WERI-Rb-1 (cell line): ENCODE data around the gene ALCAM.
"Not testable (repeated sequence)": the region's sequence is repeated elsewhere in the genome, so short reads cannot be mapped to it uniquely, and the experiment has no call there.

Experiments
- DNase-seq: peaks from one replicate; pipeline ENCODE4 v3.0.0-alpha.2; 2020
- H3K27ac ChIP-seq: fragments of 250-450 bp; sonication (Bioruptor Pico); 2 replicates; pipeline ENCODE4 v1.5.1; 2020; ENCODE audit warnings: mild to moderate bottlenecking, moderate library complexity
- H3K27me3 ChIP-seq: fragments of 250-450 bp; sonication (Bioruptor Pico); 2 replicates; pipeline ENCODE4 v1.5.1; 2021; ENCODE audit warnings: mild to moderate bottlenecking, low read depth, moderate library complexity; ENCODE audit not compliant: insufficient read depth, severe bottlenecking
- H3K36me3 ChIP-seq: fragments of 250-450 bp; sonication (Bioruptor Pico); 2 replicates; pipeline ENCODE4 v1.5.1; 2020; ENCODE audit warnings: mild to moderate bottlenecking, moderate library complexity
- H3K4me3 ChIP-seq: 2 replicates; pipeline ENCODE4 v1.5.1; 2011; ENCODE audit warnings: low read depth, mild to moderate bottlenecking, control low read depth, low read length
- H3K9me3 ChIP-seq: fragments of 250-450 bp; sonication (Bioruptor Pico); 2 replicates; pipeline ENCODE4 v1.5.1; 2021; ENCODE audit warnings: mild to moderate bottlenecking, moderate library complexity; ENCODE audit not compliant: severe bottlenecking
- TF ChIP-seq, protein P1 (sequence below): IDR thresholded peaks from 2 replicates; pipeline ENCODE4 v1.5.1; 2011; ENCODE audit warnings: low read depth, mild to moderate bottlenecking, control low read depth, inconsistent platforms, low read length

ALCAM gene

DNA sequence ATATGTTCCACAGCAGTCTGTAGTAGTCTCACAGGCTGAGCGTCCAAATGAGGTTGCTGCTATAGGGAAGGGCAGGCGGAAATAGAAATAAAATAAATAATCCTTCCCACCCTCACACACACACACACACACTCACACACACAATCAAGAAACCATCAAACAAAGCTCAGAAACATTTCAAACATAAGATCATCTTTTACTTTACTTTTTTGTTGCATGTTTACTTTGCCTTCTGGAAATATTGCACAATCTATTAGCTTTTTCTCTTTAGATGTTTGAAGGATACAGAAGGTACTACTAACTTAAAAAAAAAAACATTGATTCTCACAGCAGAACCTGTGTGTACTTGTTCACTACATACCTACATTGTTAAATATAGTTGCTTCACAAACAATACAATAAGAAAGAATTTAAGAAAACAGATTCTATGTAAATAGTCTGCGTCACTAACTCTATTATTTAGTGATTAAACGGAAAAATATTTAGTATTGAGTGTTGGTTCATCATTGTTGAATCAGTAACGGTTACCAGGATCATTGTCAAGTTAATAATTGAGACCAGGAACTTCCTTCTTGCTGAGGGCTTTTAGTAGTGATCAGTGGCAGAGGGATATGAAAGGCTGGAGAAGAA lies 20.5 kb downstream of the ALCAM start:
- Histone ChIP-seq H3K27ac (no peak overlapping the region), H3K36me3 (no peaks in the 10 kb centered on the region), H3K27me3 (no peaks in the 10 kb centered on the region), H3K9me3 (no peaks in the 10 kb centered on the region), H3K4me3 (no peak overlapping the region)
- no peak for DNase-seq
- TF ChIP-seq, protein P1, sequence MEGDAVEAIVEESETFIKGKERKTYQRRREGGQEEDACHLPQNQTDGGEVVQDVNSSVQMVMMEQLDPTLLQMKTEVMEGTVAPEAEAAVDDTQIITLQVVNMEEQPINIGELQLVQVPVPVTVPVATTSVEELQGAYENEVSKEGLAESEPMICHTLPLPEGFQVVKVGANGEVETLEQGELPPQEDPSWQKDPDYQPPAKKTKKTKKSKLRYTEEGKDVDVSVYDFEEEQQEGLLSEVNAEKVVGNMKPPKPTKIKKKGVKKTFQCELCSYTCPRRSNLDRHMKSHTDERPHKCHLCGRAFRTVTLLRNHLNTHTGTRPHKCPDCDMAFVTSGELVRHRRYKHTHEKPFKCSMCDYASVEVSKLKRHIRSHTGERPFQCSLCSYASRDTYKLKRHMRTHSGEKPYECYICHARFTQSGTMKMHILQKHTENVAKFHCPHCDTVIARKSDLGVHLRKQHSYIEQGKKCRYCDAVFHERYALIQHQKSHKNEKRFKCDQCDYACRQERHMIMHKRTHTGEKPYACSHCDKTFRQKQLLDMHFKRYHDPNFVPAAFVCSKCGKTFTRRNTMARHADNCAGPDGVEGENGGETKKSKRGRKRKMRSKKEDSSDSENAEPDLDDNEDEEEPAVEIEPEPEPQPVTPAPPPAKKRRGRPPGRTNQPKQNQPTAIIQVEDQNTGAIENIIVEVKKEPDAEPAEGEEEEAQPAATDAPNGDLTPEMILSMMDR, result no peak

GRCh38 chr3:105388176-105388575 lies 21.5 kb downstream of the ALCAM start:
- H3K27me3 ChIP-seq, result no peaks in the 10 kb centered on the region
- no peaks in the 10 kb centered on the region for H3K36me3 ChIP-seq
- no peak for DNase-seq
- no peak overlapping the region for H3K4me3 ChIP-seq
- H3K9me3 ChIP-seq, result no peaks in the 10 kb centered on the region
- TF ChIP-seq, protein P1, result no peak
- no peak overlapping the region for H3K27ac ChIP-seq

GRCh38 chr3:105389759-105390158 lies 23.1 kb downstream of the ALCAM start:
- H3K36me3 ChIP-seq, H3K27me3 ChIP-seq, DNase-seq, H3K9me3 ChIP-seq, H3K4me3 ChIP-seq, H3K27ac ChIP-seq: not testable (repeated sequence)

DNA sequence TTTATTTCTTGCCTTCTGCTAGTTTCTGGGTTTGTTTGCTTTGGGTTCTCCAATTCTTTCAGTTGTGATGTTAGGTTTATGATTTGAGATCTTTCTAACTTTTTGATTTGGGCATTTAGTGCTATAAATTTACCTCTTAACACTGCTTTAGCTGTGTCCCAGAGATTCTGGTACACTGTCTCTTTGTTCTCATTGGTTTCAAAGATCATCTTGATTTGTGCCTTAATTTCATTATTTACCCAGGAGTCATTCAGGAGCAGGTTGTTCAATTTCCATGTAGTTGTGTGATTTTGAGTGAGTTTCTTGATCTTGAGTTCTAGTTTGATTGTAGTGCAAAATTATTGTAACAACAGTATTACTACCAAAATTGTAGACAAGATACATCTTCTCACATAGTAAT lies 25.9 kb downstream of the ALCAM start:
- H3K36me3 ChIP-seq, H3K9me3 ChIP-seq, H3K27me3 ChIP-seq, H3K4me3 ChIP-seq, DNase-seq, H3K27ac ChIP-seq: not testable (repeated sequence)

DNA sequence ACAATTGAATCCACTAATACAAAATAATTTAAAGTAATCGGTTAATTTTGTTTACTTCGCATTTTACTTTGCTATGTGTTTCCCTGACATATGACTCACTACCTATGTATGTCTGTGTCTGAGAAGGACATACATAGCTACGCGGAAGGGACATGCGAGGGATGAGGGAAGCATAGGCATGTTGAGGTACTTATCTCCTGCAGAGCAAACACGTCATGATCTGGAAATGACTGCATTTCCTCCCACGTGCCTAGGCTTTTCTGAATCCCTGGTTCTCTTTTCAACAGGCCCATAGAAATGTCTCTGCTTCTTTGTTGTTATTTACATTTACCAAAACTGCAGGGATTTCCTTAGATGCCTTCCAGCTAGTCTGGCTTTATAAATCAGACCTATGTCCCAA lies 27.5 kb downstream of the ALCAM start:
- DNase-seq, result no peak
- H3K27me3 ChIP-seq, result no peaks in the 10 kb centered on the region
- TF ChIP-seq, protein P1, result no peak
- H3K27ac ChIP-seq, result no peak overlapping the region
- no peaks in the 10 kb centered on the region for H3K36me3 ChIP-seq
- no peak overlapping the region for H3K4me3 ChIP-seq
- no peaks in the 10 kb centered on the region for H3K9me3 ChIP-seq

DNA sequence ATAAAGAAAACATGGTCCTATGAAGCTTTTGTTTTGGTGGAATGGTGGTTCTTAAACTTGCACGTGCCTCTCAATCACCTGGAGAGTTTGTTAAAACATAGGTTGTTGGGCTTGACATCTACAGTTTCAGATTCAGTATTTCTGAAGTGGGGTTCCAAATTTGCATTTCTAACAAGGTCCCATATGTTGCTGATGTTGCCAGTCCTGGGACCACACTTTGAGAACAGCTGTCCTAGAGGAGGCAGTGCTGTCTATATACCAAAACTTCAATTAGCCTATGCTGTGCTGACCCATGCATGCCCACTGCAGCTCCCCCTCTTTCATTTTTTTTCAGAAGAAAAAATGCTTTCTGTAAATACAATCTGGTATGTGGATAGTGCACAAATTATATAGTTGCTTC lies 31.3 kb downstream of the ALCAM start:
- DNase-seq, result no peak
- no peak overlapping the region for H3K27ac ChIP-seq
- no peaks in the 10 kb centered on the region for H3K36me3 ChIP-seq
- H3K4me3 ChIP-seq, result no peak overlapping the region
- no peaks in the 10 kb centered on the region for H3K9me3 ChIP-seq
- no peaks in the 10 kb centered on the region for H3K27me3 ChIP-seq
- TF ChIP-seq, protein P1, result no peak

GRCh38 chr3:105398437-105398836 lies 31.7 kb downstream of the ALCAM start:
- Histone ChIP-seq H3K9me3 (no peaks in the 10 kb centered on the region), H3K27ac (no peak overlapping the region), H3K27me3 (no peaks in the 10 kb centered on the region), H3K4me3 (no peak overlapping the region), H3K36me3 (no peaks in the 10 kb centered on the region)
- TF ChIP-seq, protein P1, result no peak
- DNase-seq, result no peak
